GM10248 (cell line): ENCODE results near the gene EXOC3.

Experiments used
- CTCF ChIA-PET: fragments of 300-600 bp; sonication (Branson Sonifier 250); formaldehyde crosslinking; extraction: SDS; loops from one replicate; lab custom pipeline; 2021; ENCODE audit warnings: antibody characterized with exemption; lab: Yijun Ruan, JAX
- POLR2A ChIA-PET: fragments of 350-650 bp; sonication (Branson Sonifier 250); formaldehyde crosslinking; extraction: SDS; loops from one replicate; lab custom pipeline; 2020; ENCODE audit warnings: antibody characterized with exemption; lab: Yijun Ruan, JAX
- DNase-seq: peaks from one replicate; pipeline ENCODE4 v3.0.0; 2012; ENCODE audit errors: extremely low spot score
- TF ChIP-seq, protein P1 (sequence below): IDR thresholded peaks from 2 replicates; pipeline ENCODE4 v1.5.1; 2012; ENCODE audit warnings: mild to moderate bottlenecking, low read depth; ENCODE audit errors: extremely low read depth, missing control alignments, control extremely low read depth

EXOC3 gene

DNA sequence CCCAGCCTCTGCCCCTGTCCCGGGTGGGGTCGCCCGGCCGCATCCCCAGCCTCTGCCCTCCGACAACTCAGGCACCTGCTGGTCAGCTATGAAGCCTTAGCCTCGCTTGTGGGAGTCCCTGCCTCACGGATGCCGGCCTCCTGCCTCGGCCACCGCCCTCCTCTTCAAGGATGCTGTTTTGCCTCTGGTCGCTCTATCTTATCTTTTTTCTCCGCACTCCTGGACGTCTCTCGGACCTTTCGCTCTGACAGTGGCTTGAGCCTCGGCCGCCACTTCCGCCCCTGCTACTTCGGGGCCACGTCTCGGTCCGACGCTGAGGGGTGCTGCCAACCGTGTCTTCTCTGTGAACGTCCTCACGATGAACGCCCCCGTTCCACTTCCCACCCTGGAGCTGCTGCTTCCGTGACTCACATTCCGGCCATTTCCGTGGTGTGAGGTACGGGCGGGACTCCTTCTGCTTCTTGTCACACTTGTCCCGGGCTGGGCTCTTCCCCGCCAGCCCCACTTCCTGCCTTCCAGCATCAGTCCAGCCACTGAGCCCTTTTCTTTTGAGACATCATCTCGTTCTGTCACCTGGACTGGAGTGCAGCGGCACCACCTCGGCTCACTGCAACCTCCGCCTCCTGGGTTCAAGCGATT is 55.0 kb downstream of the EXOC3 start:
- no peak for DNase-seq
- POLR2A ChIA-PET: no interaction called here
- CTCF ChIA-PET: no interaction called here
- TF ChIP-seq, protein P1, sequence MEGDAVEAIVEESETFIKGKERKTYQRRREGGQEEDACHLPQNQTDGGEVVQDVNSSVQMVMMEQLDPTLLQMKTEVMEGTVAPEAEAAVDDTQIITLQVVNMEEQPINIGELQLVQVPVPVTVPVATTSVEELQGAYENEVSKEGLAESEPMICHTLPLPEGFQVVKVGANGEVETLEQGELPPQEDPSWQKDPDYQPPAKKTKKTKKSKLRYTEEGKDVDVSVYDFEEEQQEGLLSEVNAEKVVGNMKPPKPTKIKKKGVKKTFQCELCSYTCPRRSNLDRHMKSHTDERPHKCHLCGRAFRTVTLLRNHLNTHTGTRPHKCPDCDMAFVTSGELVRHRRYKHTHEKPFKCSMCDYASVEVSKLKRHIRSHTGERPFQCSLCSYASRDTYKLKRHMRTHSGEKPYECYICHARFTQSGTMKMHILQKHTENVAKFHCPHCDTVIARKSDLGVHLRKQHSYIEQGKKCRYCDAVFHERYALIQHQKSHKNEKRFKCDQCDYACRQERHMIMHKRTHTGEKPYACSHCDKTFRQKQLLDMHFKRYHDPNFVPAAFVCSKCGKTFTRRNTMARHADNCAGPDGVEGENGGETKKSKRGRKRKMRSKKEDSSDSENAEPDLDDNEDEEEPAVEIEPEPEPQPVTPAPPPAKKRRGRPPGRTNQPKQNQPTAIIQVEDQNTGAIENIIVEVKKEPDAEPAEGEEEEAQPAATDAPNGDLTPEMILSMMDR: no peak

GRCh38 chr5:499233-500209 is 56.5 kb downstream of the EXOC3 start:
- POLR2A ChIA-PET: no interaction called here
- TF ChIP-seq, protein P1: no peak
- CTCF ChIA-PET: no interaction called here
- no peak for DNase-seq

DNA sequence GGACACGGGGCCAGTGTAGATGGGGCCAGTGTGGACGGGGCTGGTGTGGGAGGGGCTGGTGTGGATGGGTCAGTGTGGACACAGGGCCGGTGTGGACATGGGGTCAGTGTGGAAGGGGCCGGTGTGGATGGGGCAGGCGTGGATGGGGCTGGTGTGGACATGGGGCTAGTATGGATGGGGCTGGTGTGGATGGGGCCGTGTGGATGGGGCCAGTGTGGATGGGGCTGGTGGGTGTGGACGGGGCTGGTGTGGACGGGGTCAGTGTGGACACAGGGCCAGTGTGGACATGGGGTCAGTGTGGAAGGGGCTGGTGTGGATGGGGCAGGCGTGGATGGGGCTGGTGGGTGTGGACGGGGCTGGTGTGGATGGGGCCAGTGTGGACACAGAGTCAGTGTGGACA is 57.5 kb downstream of the EXOC3 start:
- DNase-seq: no peak
- POLR2A ChIA-PET: no interaction called here
- TF ChIP-seq, protein P1: no peak
- CTCF ChIA-PET: no interaction called here

DNA sequence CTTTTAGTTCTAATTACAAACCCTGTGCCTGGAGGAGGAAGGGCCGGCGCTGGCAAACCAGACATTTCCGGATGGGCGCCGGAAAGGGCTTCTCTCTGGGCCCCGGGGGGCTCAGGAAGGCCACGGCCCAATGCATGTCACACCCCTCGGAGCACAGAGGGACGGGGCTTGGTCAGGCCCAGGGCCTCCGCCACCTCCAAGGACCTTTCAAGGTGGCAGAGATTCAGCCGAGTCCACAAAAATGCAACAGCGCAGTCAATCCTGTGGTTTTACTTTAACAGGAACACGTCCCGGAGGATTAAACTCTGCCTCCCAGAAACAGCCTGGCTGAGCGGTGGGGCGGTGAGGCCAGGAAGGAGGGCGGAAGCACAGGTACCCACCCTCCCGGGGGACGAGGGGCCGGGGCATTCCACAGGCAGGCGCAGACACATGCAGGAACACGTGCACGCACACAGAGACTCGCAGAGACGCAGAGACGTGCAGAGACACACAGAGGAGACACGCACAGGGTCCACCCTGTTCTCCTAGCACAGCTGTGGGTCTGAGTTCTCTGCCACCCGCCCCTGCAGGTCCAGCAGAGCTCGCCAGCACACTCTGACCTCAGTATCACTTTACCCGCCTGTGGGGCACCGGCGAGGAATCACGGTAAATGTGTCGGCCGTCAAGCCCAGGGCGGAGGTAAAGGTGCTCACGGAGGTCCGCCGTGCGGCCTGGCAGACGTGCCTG is 58.3 kb downstream of the EXOC3 start:
- POLR2A ChIA-PET: no interaction called here
- TF ChIP-seq, protein P1: no peak
- CTCF ChIA-PET: no interaction called here
- no peak for DNase-seq

DNA sequence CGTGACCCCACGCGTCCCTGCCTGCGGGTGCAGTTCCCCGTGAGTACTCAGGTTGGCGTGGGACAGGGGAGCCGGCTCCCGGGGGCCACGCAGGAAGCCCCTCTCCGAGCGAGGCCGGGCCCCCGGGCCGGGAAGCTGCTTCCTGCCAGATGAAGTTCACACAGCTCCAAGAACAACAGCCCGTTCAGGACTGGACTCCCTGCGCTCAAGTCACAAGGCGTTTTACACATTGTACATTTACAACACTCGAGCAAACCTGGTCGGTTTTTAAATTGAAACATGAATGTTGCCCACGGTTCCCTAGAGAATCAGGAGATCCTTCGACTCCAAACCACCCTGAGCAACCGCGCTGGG is 58.8 kb downstream of the EXOC3 start:
- ChIA-PET CTCF (interaction anchor here (0.6 kb wide), 1 partner anchor 11 kb away, joined by 3 read pairs; no protein-coding TSS in a partner anchor), POLR2A (no interaction called here)
- TF ChIP-seq, protein P1: no peak
- no peak for DNase-seq
